Muscle layer of colon (tissue), 2 donors: ENCODE results near the gene U2AF2.

ENCODE experiments used
- H3K27ac ChIP-seq: one replicate; pipeline ENCODE4 v1.7.0; 2013; ENCODE audit warnings: low read depth, mild to moderate bottlenecking, low read length, moderate library complexity
- H3K27me3 ChIP-seq, 2 donors: one replicate each; pipeline ENCODE4 v1.7.0; 2013; ENCODE audit warnings: low read length in 2 of 2, mild to moderate bottlenecking in 2 of 2; ENCODE audit not compliant: insufficient read depth in 2 of 2, control insufficient read depth in 1 of 2
- H3K36me3 ChIP-seq: one replicate; pipeline ENCODE4 v1.7.0; 2013; ENCODE audit warnings: mild to moderate bottlenecking, low read length; ENCODE audit not compliant: insufficient read depth
- H3K4me1 ChIP-seq: one replicate; pipeline ENCODE4 v1.7.0; 2013; ENCODE audit warnings: mild to moderate bottlenecking, low read length; ENCODE audit not compliant: insufficient read depth
- H3K4me3 ChIP-seq, 2 donors: one replicate each; pipeline ENCODE4 v1.7.0; 2013; ENCODE audit warnings: low read length in 2 of 2, low read depth in 1 of 2, mild to moderate bottlenecking in 1 of 2, moderate library complexity in 1 of 2
- H3K9ac ChIP-seq: one replicate; pipeline ENCODE4 v1.7.0; 2013; ENCODE audit warnings: low read length
- H3K9me3 ChIP-seq: one replicate; pipeline ENCODE4 v1.7.0; 2013; ENCODE audit warnings: mild to moderate bottlenecking, low read length
- donor health status: abdominal sarcoma.
- donor health status: Adenocarcinoma of cecum.

The U2AF2 gene

DNA sequence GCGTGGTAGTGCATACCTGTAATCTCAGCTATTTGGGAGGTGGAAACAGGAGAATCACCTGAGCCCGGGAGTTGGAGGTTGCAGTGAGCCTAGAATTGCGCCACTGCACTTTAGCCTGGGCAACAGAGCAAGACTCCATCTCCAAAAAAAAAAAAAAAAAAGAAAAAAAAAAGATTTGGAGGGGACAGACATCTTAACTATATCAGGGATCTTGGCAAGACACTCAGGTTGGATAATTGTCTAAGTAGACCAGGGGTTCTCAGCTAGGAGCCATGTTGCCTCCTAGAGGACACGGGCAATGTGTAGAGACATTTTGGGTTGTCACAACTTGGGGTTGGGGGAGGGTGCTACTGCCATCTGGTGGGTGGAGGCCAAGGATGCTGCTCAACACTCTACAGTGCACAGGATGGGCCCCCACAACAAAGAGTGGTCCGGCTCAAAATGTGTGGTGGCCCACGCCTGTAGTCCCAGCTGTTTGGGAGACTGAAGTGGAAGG, 15.9 kb upstream of the U2AF2 start:
- H3K9me3 ChIP-seq: no peaks in the 10 kb centered on the region
- H3K9ac ChIP-seq: no peak overlapping the region
- no peak overlapping the region for H3K27ac ChIP-seq
- no peak overlapping the region for H3K4me3 ChIP-seq
- H3K27me3 ChIP-seq: no peaks in the 10 kb centered on the region
- H3K36me3 ChIP-seq: no peaks in the 10 kb centered on the region
- peaks cover 44% of the 10 kb centered on the region for H3K4me1 ChIP-seq

DNA sequence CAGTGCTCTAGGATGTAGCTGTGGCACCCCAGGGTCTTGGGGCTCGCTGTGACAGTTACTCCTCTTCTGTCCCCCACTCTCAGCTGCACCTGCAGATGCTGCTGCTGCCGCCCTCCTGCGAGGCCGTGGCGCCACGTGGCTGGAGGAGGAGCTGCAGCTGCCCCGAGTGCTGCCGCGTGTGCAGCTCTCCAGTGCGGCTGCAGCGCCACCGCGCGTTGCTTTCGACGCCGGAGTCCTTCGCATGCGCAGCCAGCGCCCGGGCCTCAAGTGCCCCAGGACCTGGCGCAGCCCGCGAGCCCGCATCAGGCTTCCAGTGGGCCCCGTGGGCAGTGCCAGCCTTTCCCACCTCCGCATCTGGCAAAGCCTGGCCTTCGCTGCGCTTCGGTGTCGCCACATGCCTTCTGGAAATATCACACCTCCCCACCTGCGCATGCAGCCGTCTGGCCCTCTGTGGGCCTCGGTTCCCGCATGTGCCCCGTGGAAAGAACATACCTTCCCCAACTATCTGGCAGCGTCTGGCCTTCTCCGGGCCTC, 14.7 kb upstream of the U2AF2 start:
- peak overlapping the region; percentile 39 for H3K9ac ChIP-seq
- H3K4me3 ChIP-seq: peak overlapping the region; percentile 64 to 78
- H3K27ac ChIP-seq: peak overlapping the region; percentile 84
- peaks cover 53% of the 10 kb centered on the region for H3K4me1 ChIP-seq
- H3K36me3 ChIP-seq: peaks cover 5% of the 10 kb centered on the region
- H3K27me3 ChIP-seq: no peaks in the 10 kb centered on the region
- H3K9me3 ChIP-seq: no peaks in the 10 kb centered on the region

DNA sequence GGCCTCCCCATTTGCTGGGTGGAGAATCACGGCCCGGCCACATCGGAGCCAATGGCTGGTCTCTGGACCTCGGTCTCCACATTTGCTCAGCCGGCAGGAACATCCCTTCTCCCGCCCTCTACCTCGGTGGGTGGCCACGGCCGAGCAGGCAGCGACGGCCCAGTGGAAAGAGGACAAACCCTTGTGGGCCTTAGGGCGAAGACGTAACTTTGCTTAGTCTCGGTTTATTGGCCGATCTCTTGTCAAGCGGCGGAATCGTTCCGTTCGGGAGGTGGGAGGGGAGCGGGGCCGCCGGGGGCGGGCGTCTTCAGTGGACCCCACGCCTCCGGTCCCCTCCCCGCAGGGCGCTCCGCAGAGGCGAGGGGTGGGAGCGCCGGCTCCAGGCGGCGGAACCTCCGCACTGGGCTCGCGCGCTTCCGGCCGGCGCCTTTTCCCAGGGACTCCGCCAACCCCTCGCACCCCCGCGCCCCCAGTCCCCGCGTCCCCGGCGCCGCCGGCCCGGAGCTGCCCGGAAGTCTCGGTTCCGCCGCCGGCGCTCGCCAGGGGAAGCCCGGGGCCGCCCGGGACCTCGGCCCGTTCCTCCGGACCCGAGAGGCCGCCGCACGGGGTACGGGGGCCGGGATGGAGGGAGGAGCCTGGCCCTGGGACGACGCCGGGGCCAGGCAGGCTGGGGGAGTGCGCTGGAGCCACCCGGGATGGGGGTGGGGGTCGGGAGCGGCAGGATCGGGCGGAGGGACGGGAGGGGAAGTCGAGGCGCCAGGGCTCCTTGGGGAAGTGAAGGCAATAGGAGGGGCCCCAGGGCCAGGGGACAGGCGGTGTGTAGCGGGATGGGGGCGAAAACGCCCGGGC, 14.0 kb upstream of the U2AF2 start, which contains the start of gene ZNF580:
ZNF580 (plus strand) TSS at position 426 of the 849 bp plus-strand sequence. CDS start 1,507 bp downstream, outside the sequence.
- Histone ChIP-seq H3K27me3 (no peaks in the 10 kb centered on the region), H3K4me3 (peak within 1 kb of the TSS; percentile 78 to 95), H3K9me3 (no peaks in the 10 kb centered on the region), H3K27ac (peak within 1 kb of the TSS; percentile 84), H3K4me1 (peaks cover 50% of the 10 kb centered on the region), H3K36me3 (peaks cover 10% of the 10 kb centered on the region), H3K9ac (peak within 1 kb of the TSS; percentile 54)

DNA sequence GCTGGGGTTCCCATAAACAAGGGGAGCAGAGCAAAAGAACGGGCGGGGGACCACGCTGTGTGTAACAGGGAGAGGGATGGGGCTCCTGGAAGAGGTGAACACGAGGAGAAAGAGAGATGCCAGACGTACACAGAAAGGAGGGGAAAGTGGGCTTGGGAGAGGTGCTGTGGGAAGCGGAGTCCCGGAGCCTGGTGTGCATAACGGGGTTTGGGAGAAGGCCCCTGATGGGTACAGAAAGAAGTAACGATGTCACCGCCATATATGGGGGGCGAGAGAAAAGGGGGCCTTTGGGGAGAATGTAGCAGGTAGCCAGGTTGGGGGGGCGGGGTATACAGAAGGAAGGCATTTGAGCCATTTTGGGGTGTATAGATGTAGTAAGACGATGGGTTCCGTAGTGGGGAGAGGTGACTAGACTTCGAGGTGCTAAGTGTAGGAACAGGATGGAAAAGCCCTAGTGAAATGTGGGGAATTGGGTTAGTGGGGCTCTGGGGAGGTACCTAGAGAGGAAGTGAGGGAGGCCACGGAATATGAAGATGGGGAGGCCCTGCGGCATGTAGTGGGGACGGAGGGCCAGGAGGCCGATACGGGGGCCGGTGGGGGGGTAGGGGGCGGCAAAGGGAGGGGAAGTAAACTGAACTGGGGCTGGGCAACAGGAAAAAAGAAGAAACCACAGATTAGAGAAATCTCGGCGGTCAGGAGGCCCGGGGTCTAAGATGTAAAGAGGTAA, 13.2 kb upstream of the U2AF2 start:
- H3K27me3 ChIP-seq: no peaks in the 10 kb centered on the region
- H3K36me3 ChIP-seq: peaks cover 10% of the 10 kb centered on the region
- peak overlapping the region; percentile 78 to 95 for H3K4me3 ChIP-seq
- peaks cover 42% of the 10 kb centered on the region for H3K4me1 ChIP-seq
- peak overlapping the region; percentile 84 for H3K27ac ChIP-seq
- H3K9ac ChIP-seq: peak overlapping the region; percentile 54
- H3K9me3 ChIP-seq: no peaks in the 10 kb centered on the region

DNA sequence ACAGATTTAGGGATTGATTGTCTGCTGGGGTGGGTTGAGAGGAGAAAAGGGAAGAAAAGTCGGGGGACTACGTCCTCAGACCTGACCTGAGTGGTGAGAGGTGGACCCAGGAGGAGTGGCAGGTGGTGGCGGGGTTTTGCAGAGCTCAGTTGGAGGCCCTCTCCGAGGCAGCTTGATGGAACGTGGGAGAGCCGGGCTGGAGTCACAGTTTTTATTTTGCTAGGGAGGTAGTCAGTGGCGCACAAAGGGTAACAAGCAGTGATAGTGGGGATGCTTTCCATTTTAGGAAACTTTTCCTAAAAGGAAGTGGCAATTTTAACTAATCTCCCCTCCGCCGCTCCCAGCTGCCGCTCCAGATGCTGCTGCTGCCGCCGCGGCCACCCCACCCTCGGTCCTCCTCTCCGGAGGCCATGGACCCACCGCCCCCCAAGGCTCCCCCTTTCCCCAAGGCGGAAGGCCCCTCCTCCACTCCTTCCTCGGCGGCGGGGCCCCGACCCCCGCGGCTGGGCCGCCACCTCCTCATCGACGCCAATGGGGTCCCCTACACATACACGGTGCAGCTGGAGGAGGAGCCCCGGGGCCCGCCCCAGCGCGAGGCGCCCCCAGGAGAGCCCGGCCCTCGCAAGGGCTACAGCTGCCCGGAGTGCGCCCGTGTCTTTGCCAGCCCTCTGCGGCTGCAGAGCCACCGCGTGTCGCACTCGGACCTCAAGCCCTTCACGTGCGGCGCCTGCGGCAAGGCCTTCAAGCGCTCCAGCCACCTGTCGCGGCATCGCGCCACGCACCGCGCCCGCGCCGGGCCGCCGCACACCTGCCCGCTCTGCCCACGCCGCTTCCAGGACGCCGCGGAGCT, 12.5 kb upstream of the U2AF2 start:
- H3K36me3 ChIP-seq: peaks cover 10% of the 10 kb centered on the region
- H3K9me3 ChIP-seq: no peaks in the 10 kb centered on the region
- H3K27me3 ChIP-seq: no peaks in the 10 kb centered on the region
- peak overlapping the region; percentile 84 for H3K27ac ChIP-seq
- peak overlapping the region; percentile 78 to 95 for H3K4me3 ChIP-seq
- H3K4me1 ChIP-seq: peaks cover 40% of the 10 kb centered on the region
- H3K9ac ChIP-seq: peak overlapping the region; percentile 39

DNA sequence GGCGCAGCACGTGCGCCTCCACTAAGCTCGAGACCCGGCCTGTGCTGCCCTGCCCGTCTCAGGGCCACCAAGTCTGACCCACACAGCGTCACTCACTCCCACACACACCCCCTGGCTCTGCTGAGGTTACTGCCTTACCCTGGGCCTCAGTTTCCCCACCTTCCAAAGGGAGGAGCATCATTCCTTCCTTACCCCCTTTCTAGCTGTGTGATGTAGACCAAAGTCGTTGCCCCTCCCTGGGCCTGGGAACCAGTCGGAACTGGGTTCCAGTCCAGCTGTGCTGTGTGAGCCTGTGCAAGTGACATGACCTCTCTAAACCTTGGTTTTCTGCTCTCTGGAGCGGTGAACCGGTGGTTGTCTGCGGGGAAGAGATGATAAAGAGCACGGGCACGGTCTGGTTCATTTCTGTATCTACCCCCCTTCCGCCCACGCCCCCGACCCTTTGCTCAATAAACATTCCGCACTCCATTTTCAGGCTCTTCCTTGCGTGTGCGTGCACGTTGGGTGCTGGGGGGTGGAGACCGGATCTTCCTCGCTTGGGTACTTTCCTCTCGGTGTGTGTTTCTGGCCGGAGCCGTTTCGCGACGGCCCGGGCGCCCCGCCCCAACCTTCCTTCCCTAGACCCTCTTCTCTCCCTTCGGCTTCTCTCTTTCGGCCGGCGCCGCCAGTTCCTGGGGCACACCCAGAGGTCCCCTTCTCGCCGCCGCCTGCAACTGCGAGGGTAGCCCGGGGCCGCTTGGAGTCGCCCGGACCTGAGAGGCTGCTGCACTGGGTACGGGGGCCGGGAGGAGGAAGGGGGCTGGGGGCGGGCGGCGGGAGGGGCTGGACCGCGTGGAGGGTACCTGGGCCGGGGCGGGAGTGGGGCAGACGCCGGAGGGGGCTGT, 11.6 kb upstream of the U2AF2 start, which contains the start of gene ZNF581:
ZNF581 (plus strand) TSS at position 647 of the 884 bp plus-strand sequence. CDS start 923 bp downstream, outside the sequence.
- Histone ChIP-seq H3K4me1 (peaks cover 40% of the 10 kb centered on the region), H3K27ac (peak within 1 kb of the TSS; percentile 84), H3K9ac (peak within 1 kb of the TSS; percentile 58), H3K36me3 (peaks cover 10% of the 10 kb centered on the region), H3K4me3 (peak within 1 kb of the TSS; percentile 78 to 95), H3K9me3 (no peaks in the 10 kb centered on the region), H3K27me3 (no peaks in the 10 kb centered on the region)

DNA sequence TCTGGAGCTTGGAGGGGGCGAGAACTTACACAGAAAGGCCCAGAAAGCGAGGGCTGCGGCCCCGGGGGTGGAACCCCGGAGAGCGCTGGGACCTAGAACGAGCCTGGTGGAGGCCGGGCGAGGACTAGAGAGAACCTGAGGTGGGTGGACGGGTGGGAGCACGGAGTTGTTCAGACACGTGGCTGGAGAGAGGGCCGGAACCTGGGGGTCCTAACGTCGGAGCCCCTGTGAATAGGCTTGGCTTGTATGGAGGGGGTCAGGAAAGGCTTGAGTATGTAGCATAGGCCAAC, 11.0 kb upstream of the U2AF2 start:
- H3K4me3 ChIP-seq: peak overlapping the region; percentile 78 to 95
- peaks cover 35% of the 10 kb centered on the region for H3K4me1 ChIP-seq
- peak overlapping the region; percentile 52 for H3K27ac ChIP-seq
- H3K9me3 ChIP-seq: no peaks in the 10 kb centered on the region
- peak overlapping the region; percentile 58 for H3K9ac ChIP-seq
- H3K36me3 ChIP-seq: peaks cover 10% of the 10 kb centered on the region
- H3K27me3 ChIP-seq: no peaks in the 10 kb centered on the region

DNA sequence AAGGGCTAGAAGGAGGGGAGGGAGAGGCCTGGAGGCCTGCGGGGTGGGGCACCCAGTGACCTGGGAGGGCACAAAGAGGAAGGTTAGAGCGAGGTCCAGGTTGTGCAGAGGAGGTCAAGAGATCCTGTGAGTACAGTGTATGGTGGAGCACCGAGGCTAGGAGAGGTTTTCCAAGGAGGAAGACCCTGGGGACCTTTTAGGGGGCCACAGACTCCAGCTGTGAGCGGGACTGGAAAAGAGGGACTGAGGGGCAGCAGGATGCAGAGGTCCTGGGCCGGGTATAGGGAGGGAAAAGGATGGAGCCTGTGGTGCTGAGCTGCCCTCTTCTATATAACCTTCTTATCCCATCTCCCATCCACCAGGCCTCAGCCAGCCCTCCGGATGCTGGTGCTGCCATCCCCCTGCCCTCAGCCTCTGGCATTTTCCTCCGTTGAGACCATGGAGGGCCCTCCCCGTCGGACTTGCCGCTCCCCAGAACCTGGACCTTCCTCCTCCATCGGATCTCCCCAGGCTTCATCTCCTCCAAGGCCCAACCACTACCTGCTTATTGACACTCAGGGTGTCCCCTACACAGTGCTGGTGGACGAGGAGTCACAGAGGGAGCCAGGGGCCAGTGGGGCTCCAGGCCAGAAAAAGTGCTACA, 10.5 kb upstream of the U2AF2 start:
- Histone ChIP-seq H3K4me1 (peaks cover 35% of the 10 kb centered on the region), H3K4me3 (peak overlapping the region; percentile 78 to 95), H3K27me3 (no peaks in the 10 kb centered on the region), H3K36me3 (peaks cover 10% of the 10 kb centered on the region), H3K9me3 (no peaks in the 10 kb centered on the region), H3K9ac (peak overlapping the region; percentile 58), H3K27ac (peak overlapping the region; percentile 52)

DNA sequence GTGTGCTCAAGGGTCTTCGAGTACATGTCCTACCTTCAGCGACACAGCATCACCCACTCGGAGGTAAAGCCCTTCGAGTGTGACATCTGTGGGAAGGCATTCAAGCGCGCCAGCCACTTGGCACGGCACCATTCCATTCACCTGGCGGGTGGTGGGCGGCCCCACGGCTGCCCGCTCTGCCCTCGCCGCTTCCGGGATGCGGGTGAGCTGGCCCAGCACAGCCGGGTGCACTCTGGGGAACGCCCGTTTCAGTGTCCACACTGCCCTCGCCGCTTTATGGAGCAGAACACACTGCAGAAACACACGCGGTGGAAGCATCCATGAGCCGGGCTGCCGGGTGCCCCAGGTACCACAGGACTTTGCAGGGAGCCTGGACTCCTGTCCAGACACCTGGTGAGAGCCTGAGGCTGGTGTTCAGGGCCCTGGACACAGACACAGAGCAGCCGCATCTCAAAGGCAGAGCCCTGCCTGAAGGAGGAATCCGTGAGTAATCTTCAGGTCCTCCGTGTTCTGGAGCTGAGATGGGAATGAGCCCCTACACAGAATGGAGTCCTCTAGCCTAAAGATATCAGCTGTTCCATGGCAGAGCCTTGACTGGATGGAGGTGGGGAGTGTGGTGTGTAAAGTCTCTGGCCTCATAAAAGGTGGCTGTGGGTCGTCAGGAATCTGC, 9.9 kb upstream of the U2AF2 start:
- H3K4me3 ChIP-seq: peak overlapping the region in 1 of 2 donors; percentile 95
- peak overlapping the region; percentile 37 for H3K27ac ChIP-seq
- peaks cover 33% of the 10 kb centered on the region for H3K4me1 ChIP-seq

More for the DNA sequence above, 9.9 kb upstream of the U2AF2 start:
- peaks cover 10% of the 10 kb centered on the region for H3K36me3 ChIP-seq
- H3K9me3 ChIP-seq: no peaks in the 10 kb centered on the region
- H3K27me3 ChIP-seq: no peaks in the 10 kb centered on the region
- H3K9ac ChIP-seq: no peak overlapping the region
